ENCODE results near the gene RDH5. TPM values are rescaled to one million over a fixed set of nuclear protein-coding genes. Genes with fewer than 3 reads are reported as not detected.
A peak's percentile ranks its signal among the peaks of the same experiment; 100 is the strongest.

The RDH5 gene
- total and polyA plus RNA-seq, 2 of the 4 experiments (the other 2 are of a cell fraction), result 7.3 to 18.8 TPM

DNA sequence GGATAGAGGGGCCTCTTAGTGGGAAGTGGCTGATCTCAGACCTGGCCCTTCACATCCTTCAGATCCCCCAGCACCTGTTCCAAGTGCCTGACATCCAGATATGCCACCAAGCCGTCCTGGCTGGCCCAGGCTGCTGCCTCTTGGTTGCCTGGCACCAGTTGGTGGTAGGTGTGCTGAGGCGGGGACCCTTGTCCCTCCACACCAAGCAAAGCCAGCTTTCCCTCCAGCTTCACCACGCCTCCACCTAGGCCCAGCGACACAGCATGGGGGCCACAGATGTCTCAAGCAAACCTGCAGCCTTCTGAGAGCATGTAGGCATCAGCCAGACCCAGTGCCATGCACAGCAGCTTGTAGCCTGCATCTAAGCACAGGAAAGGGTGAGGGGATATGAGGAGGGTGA lies 12.1 kb downstream of the RDH5 start:
- Histone ChIP-seq H3K23ac (ENCODE audit: low read depth, low read length) (no peak overlapping the region; the same call in none of the 2 replicates), H3K4me3 (ENCODE audit: insufficient read depth, low read depth, low read length) (no peak overlapping the region), H3K9me3 (ENCODE audit: control insufficient read depth, insufficient read depth, low read length) (no peaks in the 10 kb centered on the region), H3K14ac (replicated peaks; ENCODE audit: low read depth, low read length) (no peak overlapping the region), H2BK20ac (ENCODE audit: low read depth, low read length) (no peak overlapping the region), H4K91ac (ENCODE audit: insufficient read depth, low read depth, low read length) (no peak overlapping the region), H3K27ac (ENCODE audit: insufficient read depth, low read length) (no peak overlapping the region), H3K79me1 (ENCODE audit: low read depth in 1 of 2, low read length in 2 of 2) (peaks cover 0 to 41% of the 10 kb centered on the region in 2 experiments; a peak in 2 of 4 replicates), H3K56ac (ENCODE audit: extremely low read depth, insufficient read depth, low read length) (no peak overlapping the region), H3K36me3 (ENCODE audit: control insufficient read depth, insufficient read depth, low read length) (peaks cover 2% of the 10 kb centered on the region; the same call in 1 of the 2 replicates), H3K4me2 (ENCODE audit: low read depth, low read length) (no peak overlapping the region), H4K8ac (ENCODE audit: low read depth in 2 of 2, low read length in 2 of 2) (no peak overlapping the region), H4K20me1 (ENCODE audit: insufficient read depth, low read length) (peaks cover 19% of the 10 kb centered on the region), H2BK120ac (ENCODE audit: low read depth, low read length) (no peak overlapping the region), H2BK15ac (ENCODE audit: low read depth, low read length) (no peak overlapping the region), H3K4me1 (ENCODE audit: control insufficient read depth, insufficient read depth, low read length) (peaks cover 2% of the 10 kb centered on the region), H3K9ac (ENCODE audit: low read depth, low read length) (no peak overlapping the region), H2AFZ (replicated peaks; ENCODE audit: low read length, poor library complexity) (no peak overlapping the region), H4K5ac (ENCODE audit: low read depth, low read length) (no peak overlapping the region), H3K4ac (ENCODE audit: low read depth, low read length) (no peak overlapping the region), H2AK5ac (ENCODE audit: low read depth, low read length) (0 out of 2 replicates have a peak overlapping the region, but pooled peaks have one; percentile 14), H3K18ac (ENCODE audit: low read depth, low read length) (no peak overlapping the region), H2AK9ac (replicated peaks; ENCODE audit: low read depth, low read length, poor library complexity) (peak overlapping the region; percentile 35), H3K27me3 (ENCODE audit: control insufficient read depth, insufficient read depth, low read length) (no peaks in the 10 kb centered on the region), H3K9me1 (ENCODE audit: insufficient read depth, low read length) (no peaks in the 10 kb centered on the region), H2BK5ac (ENCODE audit: low read depth, low read length, poor library complexity, severe bottlenecking) (no peak overlapping the region)
- BruUV-seq (replicated peaks), result no TSS peak
- POLR2A ChIA-PET (ENCODE audit: unreplicated experiment), result no interaction called here
- intact Hi-C loops (cut with micrococcal nuclease) (no loop called here), dilution Hi-C loops (cut with HindIII; ENCODE audit: low sequenced_read_pairs, unreplicated experiment) (no loop called here), in situ Hi-C loops (cut with MboI; ENCODE audit: low sequenced_read_pairs) (no loop called here)
- 100% methylated on average over 1 of the region's 4 CpGs; no CpG with 5 or more reads in 1 of the 2 experiments for WGBS, 2 experiments (ENCODE audit: extremely low coverage in 2 of 2, insufficient read length in 1 of 2)
- TF ChIP-seq POLR2A (IDR thresholded peaks at IDR 0.05; ENCODE audit: low read depth, low read length), result no peak
- ATAC-seq (ENCODE audit: low read depth) (no peak), DNase-seq (no peak)
- CTCF ChIA-PET, result no interaction called here
